GM21423 (cell line): ENCODE results near the gene FHDC1.
A peak's percentile ranks its signal among the peaks of the same experiment; 100 is the strongest.

ENCODE experiments used
- ATAC-seq: cut with Tn5 transposase; IDR thresholded peaks from one replicate; pipeline ENCODE4 v1.9.1; 2021; ENCODE audit warnings: mild to moderate bottlenecking, moderate library complexity; ENCODE audit not compliant: unreplicated experiment

Gene FHDC1

GRCh38 chr4:152957437-152958171 lies 21.5 kb downstream of the FHDC1 start:
- no peak for ATAC-seq

GRCh38 chr4:152959080-152959479 lies 23.0 kb downstream of the FHDC1 start:
- no peak for ATAC-seq

GRCh38 chr4:152960082-152960481 lies 24.0 kb downstream of the FHDC1 start:
- ATAC-seq: no peak

GRCh38 chr4:152961014-152961772 lies 25.1 kb downstream of the FHDC1 start:
- ATAC-seq: no peak

GRCh38 chr4:152961773-152962115 lies 25.6 kb downstream of the FHDC1 start:
- no peak for ATAC-seq

- ATAC-seq: no peak
These were observed 26.0 kb downstream of the FHDC1 start for GRCh38 chr4:152962150-152962549.

GRCh38 chr4:152964335-152964734 lies 28.2 kb downstream of the FHDC1 start:
- no peak for ATAC-seq

- ATAC-seq: peak; percentile 83
These were observed 29.5 kb downstream of the FHDC1 start for GRCh38 chr4:152965611-152966010.

GRCh38 chr4:152967907-152968306 lies 31.8 kb downstream of the FHDC1 start:
- ATAC-seq: no peak

- ATAC-seq: no peak
These were observed 32.8 kb downstream of the FHDC1 start for GRCh38 chr4:152968806-152969394.

- no peak for ATAC-seq
These were observed 34.1 kb downstream of the FHDC1 start for GRCh38 chr4:152970102-152970820.

- no peak for ATAC-seq
These were observed 34.9 kb downstream of the FHDC1 start for GRCh38 chr4:152971053-152971452.

- ATAC-seq: no peak
These were observed 36.9 kb downstream of the FHDC1 start for GRCh38 chr4:152972821-152973628.

GRCh38 chr4:152973629-152974467 lies 37.7 kb downstream of the FHDC1 start:
- ATAC-seq: no peak

GRCh38 chr4:152974468-152975379 lies 38.6 kb downstream of the FHDC1 start:
- no peak for ATAC-seq

- ATAC-seq: no peak
These were observed 39.5 kb downstream of the FHDC1 start for GRCh38 chr4:152975380-152976211.

GRCh38 chr4:152976212-152976761 lies 40.2 kb downstream of the FHDC1 start:
- ATAC-seq: no peak
